ENCODE data around the gene GAK.

GRCh38 chr4:882646-883045 is 49.5 kb downstream of the GAK start:
- TF ChIP-seq CTCF (IDR thresholded peaks at IDR 0.05) (no peak), POLR2A (IDR thresholded peaks at IDR 0.05) (no peak)

Measured in right lobe of liver (tissue), 4 donors.